ENCODE results near the gene DUSP1. TPM values are rescaled to one million over a fixed set of nuclear protein-coding genes. Genes with fewer than 3 reads are reported as not detected.
A peak's percentile ranks its signal among the peaks of the same experiment; 100 is the strongest.

DUSP1 gene
- total and polyA plus RNA-seq, 8 donors: 76.4 to 690 (median 288) TPM

GRCh38 chr5:172748341-172748843 lies 22.6 kb downstream of the DUSP1 start:
- WGBS, 5 donors: 40 to 52% (median 42%) methylated on average over 22 to 36 of the region's 36 CpGs
- TF ChIP-seq EP300 (IDR thresholded peaks at IDR 0.05) (peak; percentile 99), POLR2AphosphoS5 (IDR thresholded peaks at IDR 0.05) (peak; percentile 81 to 97 (median 83)), POLR2A (IDR thresholded peaks at IDR 0.05) (no peak), CTCF (IDR thresholded peaks at IDR 0.05) (no peak)

GRCh38 chr5:172747471-172747870 lies 23.5 kb downstream of the DUSP1 start:
- Histone ChIP-seq H3K4me3 (no peak overlapping the region), H3K9me3 (no peaks in the 10 kb centered on the region), H3K27ac (peak overlapping the region in 4 of 5 donors; percentile 38 to 82 (median 72)), H3K4me1 (peaks cover 0 to 38% (median 19%) of the 10 kb centered on the region in 4 donors), H3K36me3 (no peaks in the 10 kb centered on the region), H3K27me3 (peaks cover 0 to 5% (median 0%) of the 10 kb centered on the region in 3 donors)
- intact Hi-C loops (cut with DNase I; ENCODE audit: low total_unique reads): no loop called here
- WGBS, 5 donors: 53 to 67% (median 61%) methylated on average over 3 of the region's 3 CpGs
- no peak for TF ChIP-seq CTCF (IDR thresholded peaks at IDR 0.05)
- no peak for TF ChIP-seq EP300 (IDR thresholded peaks at IDR 0.05)
- TF ChIP-seq POLR2A (IDR thresholded peaks at IDR 0.05): no peak
- no peak for TF ChIP-seq POLR2AphosphoS5 (IDR thresholded peaks at IDR 0.05)
- no peak for DNase-seq

More at GRCh38 chr5:172748341-172748843, 22.6 kb downstream of the DUSP1 start:
- Histone ChIP-seq H3K27me3 (peaks cover 0 to 5% (median 0%) of the 10 kb centered on the region in 3 donors), H3K36me3 (no peaks in the 10 kb centered on the region), H3K4me1 (peaks cover 0 to 38% (median 19%) of the 10 kb centered on the region in 4 donors), H3K9me3 (no peaks in the 10 kb centered on the region), H3K4me3 (no peak overlapping the region), H3K27ac (peak overlapping the region; percentile 10 to 82 (median 71))
- DNase-seq: peak in 1 of 2 donors; percentile 90
- intact Hi-C loops (cut with DNase I; ENCODE audit: low total_unique reads): no loop called here

- Histone ChIP-seq H3K27me3 (peaks cover 0 to 5% (median 0%) of the 10 kb centered on the region in 3 donors), H3K4me3 (no peak overlapping the region), H3K27ac (peak overlapping the region in 4 of 5 donors; percentile 5 to 82 (median 72)), H3K4me1 (peaks cover 0 to 38% (median 19%) of the 10 kb centered on the region in 4 donors), H3K9me3 (no peaks in the 10 kb centered on the region), H3K36me3 (no peaks in the 10 kb centered on the region)
- TF ChIP-seq EP300 (IDR thresholded peaks at IDR 0.05) (peak; percentile 82), POLR2AphosphoS5 (IDR thresholded peaks at IDR 0.05) (peak in 2 of 3 donors; percentile 21 to 83), POLR2A (IDR thresholded peaks at IDR 0.05) (no peak)
- intact Hi-C loops (cut with DNase I; ENCODE audit: low total_unique reads): no loop called here
- no peak for DNase-seq
- 74 to 92% (median 88%) methylated on average over 2 to 3 of the region's 3 CpGs for WGBS, 5 donors
These were observed 24.3 kb downstream of the DUSP1 start for GRCh38 chr5:172746725-172747124.

- no peaks in the 10 kb centered on the region for H3K36me3 ChIP-seq
- peak overlapping the region in 2 of 5 donors; percentile 17 to 82 for H3K27ac ChIP-seq
- no peaks in the 10 kb centered on the region for H3K9me3 ChIP-seq
- intact Hi-C loops (cut with DNase I; ENCODE audit: low total_unique reads): no loop called here
- 77 to 94% (median 88%) methylated on average over 3 of the region's 3 CpGs for WGBS, 5 donors
- H3K27me3 ChIP-seq: peaks cover 0 to 5% (median 0%) of the 10 kb centered on the region in 3 donors
- H3K4me1 ChIP-seq: peaks cover 0 to 45% (median 24%) of the 10 kb centered on the region in 4 donors
- H3K4me3 ChIP-seq: no peak overlapping the region
- TF ChIP-seq CTCF (IDR thresholded peaks at IDR 0.05): no peak
- DNase-seq: no peak
These were observed 25.2 kb downstream of the DUSP1 start for GRCh38 chr5:172745838-172746237.

- Histone ChIP-seq H3K36me3 (no peaks in the 10 kb centered on the region), H3K9me3 (no peaks in the 10 kb centered on the region), H3K27ac (peak overlapping the region in 1 of 5 donors; percentile 82), H3K4me1 (peaks cover 0 to 48% (median 22%) of the 10 kb centered on the region in 4 donors), H3K4me3 (no peak overlapping the region), H3K27me3 (peaks cover 0 to 5% (median 0%) of the 10 kb centered on the region in 3 donors)
- no peak for DNase-seq
- intact Hi-C loops (cut with DNase I; ENCODE audit: low total_unique reads): no loop called here
- 88 to 95% (median 92%) methylated on average over 8 of the region's 8 CpGs for WGBS, 5 donors
- TF ChIP-seq POLR2A (IDR thresholded peaks at IDR 0.05) (no peak), CTCF (IDR thresholded peaks at IDR 0.05) (no peak), EP300 (IDR thresholded peaks at IDR 0.05) (no peak), POLR2AphosphoS5 (IDR thresholded peaks at IDR 0.05) (no peak)
These were observed 25.6 kb downstream of the DUSP1 start for GRCh38 chr5:172745406-172745805.
